Measurements from ENCODE around the gene KDM4D.

- TF ChIP-seq CTCF (conservative IDR thresholded peaks at IDR 0.05; ENCODE audit: low read depth, low read length): no peak
- no peak for TF ChIP-seq POLR2A (IDR thresholded peaks at IDR 0.05; ENCODE audit: low read depth, low read length)
- TF ChIP-seq MXI1 (IDR thresholded peaks at IDR 0.05; ENCODE audit: borderline replicate concordance, low read depth, low read length): no peak
- TF ChIP-seq, protein P1, sequence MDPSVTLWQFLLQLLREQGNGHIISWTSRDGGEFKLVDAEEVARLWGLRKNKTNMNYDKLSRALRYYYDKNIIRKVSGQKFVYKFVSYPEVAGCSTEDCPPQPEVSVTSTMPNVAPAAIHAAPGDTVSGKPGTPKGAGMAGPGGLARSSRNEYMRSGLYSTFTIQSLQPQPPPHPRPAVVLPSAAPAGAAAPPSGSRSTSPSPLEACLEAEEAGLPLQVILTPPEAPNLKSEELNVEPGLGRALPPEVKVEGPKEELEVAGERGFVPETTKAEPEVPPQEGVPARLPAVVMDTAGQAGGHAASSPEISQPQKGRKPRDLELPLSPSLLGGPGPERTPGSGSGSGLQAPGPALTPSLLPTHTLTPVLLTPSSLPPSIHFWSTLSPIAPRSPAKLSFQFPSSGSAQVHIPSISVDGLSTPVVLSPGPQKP (IDR thresholded peaks at IDR 0.05; ENCODE audit: borderline replicate concordance, low read depth, low read length): no peak
- no peak for TF ChIP-seq RAD21 (IDR thresholded peaks at IDR 0.05; ENCODE audit: low read length)
- TF ChIP-seq MAFK (IDR thresholded peaks at IDR 0.05; ENCODE audit: low read depth, low read length): no peak
- TF ChIP-seq CEBPB (IDR thresholded peaks at IDR 0.05; ENCODE audit: low read depth, low read length): no peak
- no peak for TF ChIP-seq RCOR1 (IDR thresholded peaks at IDR 0.05; ENCODE audit: insufficient replicate concordance, low read length)
- no peak for TF ChIP-seq SMC3 (IDR thresholded peaks at IDR 0.05; ENCODE audit: low read depth, low read length)
- no peak for TF ChIP-seq FOS (IDR thresholded peaks at IDR 0.05; ENCODE audit: low read depth, low read length)
- no peak for TF ChIP-seq CHD1 (IDR thresholded peaks at IDR 0.05; ENCODE audit: low read depth, low read length)
- TF ChIP-seq MAZ (IDR thresholded peaks at IDR 0.05; ENCODE audit: borderline replicate concordance, low read depth, low read length): no peak
Measured at GRCh38 chr11:95042906-95043305, 69.4 kb downstream of the KDM4D start.
